ES-I3 (cell line): ENCODE measurements around the gene FUT6.

ENCODE experiments used
- H3K36me3 ChIP-seq: 2 replicates; pipeline ENCODE4 v1.6.1; 2013; ENCODE audit warnings: mild to moderate bottlenecking, low read length, control low read depth, moderate library complexity; ENCODE audit not compliant: insufficient read depth
- H3K4me1 ChIP-seq: 2 replicates; pipeline ENCODE4 v1.6.1; 2013; ENCODE audit warnings: mild to moderate bottlenecking, control low read depth, low read length; ENCODE audit not compliant: insufficient read depth
- H3K9ac ChIP-seq: 2 replicates; pipeline ENCODE4 v1.6.1; 2013; ENCODE audit warnings: low read depth, mild to moderate bottlenecking, low read length, moderate library complexity
- H3K9me3 ChIP-seq: 2 replicates; pipeline ENCODE4 v1.6.1; 2013; ENCODE audit warnings: mild to moderate bottlenecking, low read length, moderate library complexity; ENCODE audit not compliant: control insufficient read depth, insufficient read depth

The FUT6 gene

DNA sequence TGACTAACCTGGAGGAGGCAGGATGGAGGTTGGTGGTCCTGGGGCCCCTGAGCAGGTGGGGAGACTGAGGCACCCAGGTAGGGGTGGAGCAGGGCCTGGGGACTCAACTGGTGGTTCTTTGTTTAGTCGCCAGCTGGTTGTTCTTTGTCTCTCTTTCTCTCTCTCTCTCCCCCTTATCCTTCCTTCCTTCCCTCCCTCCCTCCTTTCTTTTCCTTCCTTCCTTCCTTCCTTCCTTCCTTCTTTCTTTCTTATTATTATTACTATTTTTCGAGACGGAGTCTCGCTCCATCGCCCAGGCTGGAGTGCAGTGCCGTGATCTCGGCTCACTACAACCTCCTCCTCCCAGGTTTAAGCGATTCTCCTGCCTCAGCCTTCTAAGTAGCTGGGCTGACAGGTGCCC, 41.3 kb downstream of the FUT6 start:
- H3K36me3 ChIP-seq: no peaks in the 10 kb centered on the region
- H3K9me3 ChIP-seq: 0 out of 2 replicates have a peak, but pooled peaks cover 3% of the 10 kb centered on the region
- no peak overlapping the region for H3K9ac ChIP-seq
- no peaks in the 10 kb centered on the region for H3K4me1 ChIP-seq

DNA sequence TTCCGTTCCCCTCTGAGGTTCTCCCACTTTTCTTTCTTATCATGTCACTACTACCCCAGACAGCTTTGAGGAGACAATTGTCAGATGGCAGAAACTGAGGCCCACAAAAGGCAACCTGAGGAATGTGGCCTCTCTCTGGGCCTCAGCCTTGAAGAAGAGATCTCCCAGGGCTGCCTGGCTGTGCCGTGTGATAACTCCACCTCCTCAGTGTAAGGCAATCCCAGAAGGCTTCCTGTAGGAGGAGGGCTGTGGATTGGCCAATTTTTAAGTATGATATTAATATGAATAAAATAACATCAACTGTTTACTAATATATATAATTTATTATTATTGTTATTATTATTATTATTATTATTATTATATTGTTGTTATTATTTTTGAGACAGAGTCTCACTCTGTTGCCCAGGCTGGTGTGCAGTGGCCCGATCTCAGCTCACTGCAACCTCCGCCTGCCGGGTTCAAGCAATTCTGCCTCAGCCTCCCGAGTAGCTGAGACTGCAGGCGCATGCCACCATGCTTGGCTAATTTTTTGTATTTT, 44.1 kb downstream of the FUT6 start:
- Histone ChIP-seq H3K4me1 (no peaks in the 10 kb centered on the region; the same call in 1 of the 2 replicates), H3K9ac (no peak overlapping the region), H3K36me3 (no peaks in the 10 kb centered on the region), H3K9me3 (no peaks in the 10 kb centered on the region)

DNA sequence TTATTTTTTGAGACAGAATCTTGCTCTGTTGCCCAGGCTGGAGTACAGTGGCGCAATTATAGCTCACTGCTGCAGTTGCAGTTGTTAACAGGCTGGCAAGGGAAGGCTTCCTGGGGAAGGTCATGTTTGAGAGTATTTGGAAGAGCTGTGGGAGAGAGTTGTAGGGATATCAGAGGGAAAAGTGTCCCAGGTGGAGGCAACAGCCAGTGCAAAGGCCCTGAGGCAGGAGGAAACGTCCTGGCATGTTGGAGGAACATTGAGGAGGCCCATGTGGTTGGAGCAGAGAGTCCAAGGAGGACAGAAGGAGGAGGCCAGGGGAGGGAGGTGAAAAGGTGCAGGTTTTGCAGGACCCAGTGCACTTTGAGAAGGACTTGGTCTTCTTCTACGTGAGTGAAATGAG, 46.3 kb downstream of the FUT6 start:
- H3K9me3 ChIP-seq: no peaks in the 10 kb centered on the region
- H3K9ac ChIP-seq: no peak overlapping the region
- H3K36me3 ChIP-seq: no peaks in the 10 kb centered on the region
- H3K4me1 ChIP-seq: no peaks in the 10 kb centered on the region; the same call in 1 of the 2 replicates

DNA sequence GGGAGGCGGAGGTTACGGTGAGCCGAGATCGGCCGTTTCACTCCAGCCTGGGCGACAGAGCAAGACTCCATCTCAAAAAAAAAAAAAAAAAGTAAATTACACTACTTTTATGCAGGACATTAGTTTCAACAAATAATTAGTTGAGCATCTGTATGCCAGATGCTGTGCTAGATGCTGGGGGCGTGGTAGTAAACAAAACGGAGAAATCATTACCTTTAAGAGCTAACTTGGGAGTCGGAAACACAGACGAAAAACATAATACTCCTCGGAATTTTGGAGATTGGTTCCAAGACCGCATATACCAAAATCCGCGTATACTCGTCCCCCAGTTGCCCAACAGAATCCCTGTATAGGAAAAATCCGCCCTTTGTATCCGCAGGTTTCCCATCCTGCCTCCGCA, 47.3 kb downstream of the FUT6 start:
- H3K4me1 ChIP-seq: no peaks in the 10 kb centered on the region; the same call in 1 of the 2 replicates
- no peaks in the 10 kb centered on the region; the same call in 1 of the 2 replicates for H3K36me3 ChIP-seq
- no peak overlapping the region for H3K9ac ChIP-seq
- no peaks in the 10 kb centered on the region for H3K9me3 ChIP-seq

DNA sequence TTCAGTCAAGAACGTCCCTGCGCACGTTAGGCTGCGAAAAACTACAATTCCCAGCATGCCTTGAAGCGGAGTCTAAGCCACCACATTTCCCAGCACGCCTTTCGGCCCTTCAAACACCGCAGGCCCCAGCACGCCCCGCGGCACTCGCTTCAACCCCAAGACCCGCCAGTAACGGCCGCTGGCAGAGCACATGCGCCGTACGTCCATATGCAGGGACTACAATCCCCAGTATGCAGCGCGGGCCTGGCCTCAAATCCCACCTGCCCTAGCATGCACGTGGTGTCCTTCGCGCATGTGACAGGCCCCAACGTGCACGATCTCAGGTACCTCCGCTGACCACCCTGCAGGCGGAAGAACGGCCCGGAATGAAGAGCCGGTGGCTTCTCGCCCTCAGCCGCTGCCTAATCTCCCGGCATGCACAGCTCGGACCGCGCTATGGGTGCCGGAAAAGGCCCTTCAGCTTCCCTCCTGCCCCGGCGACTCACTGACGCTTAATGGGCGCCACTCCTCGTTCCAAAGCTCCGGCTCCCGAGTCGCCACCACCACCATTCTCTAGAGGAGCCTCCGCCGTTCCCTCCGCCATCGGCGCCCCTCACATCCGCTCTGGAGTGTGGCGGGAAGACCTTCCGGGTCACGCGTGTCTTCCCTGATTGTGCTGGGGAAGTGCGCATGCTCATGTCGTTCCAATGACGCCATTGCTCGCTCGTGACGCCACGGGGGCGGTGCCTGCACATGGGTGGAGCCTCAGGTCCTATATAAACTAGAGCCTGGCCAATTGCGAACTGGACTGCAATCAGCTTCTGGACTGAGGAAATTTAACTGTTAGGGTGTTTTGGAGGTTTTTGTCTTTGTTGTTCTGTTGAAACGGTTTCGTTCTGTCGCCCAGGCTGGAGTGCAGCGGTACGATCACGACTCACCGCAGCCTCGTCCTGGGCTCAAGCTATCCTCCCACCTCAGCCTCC, 48.7 kb downstream of the FUT6 start, which contains the start of gene DUS3L:
Gene DUS3L (minus strand): TSS at position 605 of the 962 bp plus-strand sequence. CDS start 22 bp downstream, at position 583.
- Histone ChIP-seq H3K9ac (peak within 1 kb of the TSS; percentile 81), H3K36me3 (no peaks in the 10 kb centered on the region; the same call in 1 of the 2 replicates), H3K4me1 (no peaks in the 10 kb centered on the region; the same call in 1 of the 2 replicates), H3K9me3 (no peaks in the 10 kb centered on the region)

DNA sequence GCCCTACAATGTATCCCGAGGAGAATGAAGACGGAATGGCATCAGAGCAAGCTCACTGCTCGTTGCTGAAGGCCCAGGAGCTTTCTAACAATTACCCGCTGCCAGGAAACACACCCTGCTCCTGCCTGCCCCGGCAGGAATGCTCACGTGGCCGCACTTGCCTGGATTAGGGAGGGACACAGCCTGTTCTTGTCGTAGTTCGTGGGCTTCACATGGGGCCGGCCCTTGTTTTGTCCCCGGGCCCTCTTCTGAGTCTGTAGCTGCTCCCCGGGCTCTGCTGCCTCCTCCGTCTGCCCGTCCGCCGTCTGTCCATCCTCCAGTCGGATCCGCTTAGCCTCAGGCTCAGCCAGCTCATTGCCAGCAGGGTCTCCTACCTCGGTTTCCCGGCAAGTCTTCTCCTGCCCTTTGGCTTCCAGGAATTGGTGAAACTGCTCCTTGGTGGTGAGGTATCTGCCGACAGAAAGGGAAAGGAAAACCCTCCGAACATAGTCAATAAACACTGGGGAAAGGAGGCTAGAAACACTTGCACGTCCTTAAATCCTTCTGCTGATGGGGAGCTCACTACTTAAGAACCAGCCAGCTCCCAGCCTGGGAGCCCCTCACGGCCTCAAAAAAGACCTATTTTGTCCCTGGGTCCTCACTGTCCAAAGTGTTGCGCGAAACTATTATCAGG, 49.5 kb downstream of the FUT6 start:
- H3K4me1 ChIP-seq: no peaks in the 10 kb centered on the region; the same call in 1 of the 2 replicates
- H3K9ac ChIP-seq: peak overlapping the region; percentile 20; the same call in 1 of the 2 replicates
- H3K36me3 ChIP-seq: no peaks in the 10 kb centered on the region; the same call in 1 of the 2 replicates
- no peaks in the 10 kb centered on the region for H3K9me3 ChIP-seq

DNA sequence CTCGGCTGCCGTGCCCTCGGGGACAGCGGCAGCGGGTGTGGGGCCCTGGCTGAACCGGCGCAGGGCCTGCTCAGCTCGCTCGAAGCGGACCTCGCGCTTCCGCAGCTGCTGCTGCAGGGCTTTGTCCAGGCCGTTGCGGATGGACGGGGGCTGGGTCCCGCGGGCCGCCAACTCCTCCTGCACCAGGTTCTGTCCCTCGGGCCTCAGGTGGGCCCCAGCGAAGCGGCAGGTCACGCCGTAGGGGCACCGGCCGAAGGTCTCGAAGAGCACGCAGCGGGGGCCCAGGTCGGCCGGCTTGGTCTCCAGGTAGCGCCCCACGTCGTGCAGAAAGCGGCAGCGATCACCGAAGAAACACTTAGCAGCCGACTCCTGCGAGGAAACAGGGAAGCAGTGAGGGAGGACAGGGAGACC, 50.1 kb downstream of the FUT6 start:
- H3K9ac ChIP-seq: no peak overlapping the region
- no peaks in the 10 kb centered on the region; the same call in 1 of the 2 replicates for H3K36me3 ChIP-seq
- H3K9me3 ChIP-seq: no peaks in the 10 kb centered on the region
- no peaks in the 10 kb centered on the region; the same call in 1 of the 2 replicates for H3K4me1 ChIP-seq

DNA sequence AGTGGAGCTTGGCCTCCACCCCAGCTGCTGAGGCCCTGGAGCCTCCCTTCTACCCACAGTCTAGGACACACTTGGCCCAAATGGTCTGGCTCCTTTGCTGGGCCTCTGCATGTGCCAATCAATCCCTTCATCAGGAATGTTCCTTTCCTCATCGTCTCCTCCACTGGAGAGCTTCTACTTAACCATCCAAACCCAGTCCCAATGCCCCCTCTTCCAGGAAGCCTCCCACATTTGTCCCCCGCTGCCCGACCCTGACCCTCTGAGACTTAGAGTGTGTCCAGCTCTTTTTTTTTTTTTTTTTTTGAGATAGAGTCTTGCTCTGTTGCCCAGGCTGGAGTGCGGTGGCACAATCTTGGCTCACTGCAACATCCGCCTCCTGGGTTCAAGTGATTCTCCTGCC, 51.1 kb downstream of the FUT6 start:
- Histone ChIP-seq H3K9me3 (no peaks in the 10 kb centered on the region), H3K9ac (no peak overlapping the region), H3K36me3 (no peaks in the 10 kb centered on the region; the same call in 1 of the 2 replicates), H3K4me1 (no peaks in the 10 kb centered on the region; the same call in 1 of the 2 replicates)

DNA sequence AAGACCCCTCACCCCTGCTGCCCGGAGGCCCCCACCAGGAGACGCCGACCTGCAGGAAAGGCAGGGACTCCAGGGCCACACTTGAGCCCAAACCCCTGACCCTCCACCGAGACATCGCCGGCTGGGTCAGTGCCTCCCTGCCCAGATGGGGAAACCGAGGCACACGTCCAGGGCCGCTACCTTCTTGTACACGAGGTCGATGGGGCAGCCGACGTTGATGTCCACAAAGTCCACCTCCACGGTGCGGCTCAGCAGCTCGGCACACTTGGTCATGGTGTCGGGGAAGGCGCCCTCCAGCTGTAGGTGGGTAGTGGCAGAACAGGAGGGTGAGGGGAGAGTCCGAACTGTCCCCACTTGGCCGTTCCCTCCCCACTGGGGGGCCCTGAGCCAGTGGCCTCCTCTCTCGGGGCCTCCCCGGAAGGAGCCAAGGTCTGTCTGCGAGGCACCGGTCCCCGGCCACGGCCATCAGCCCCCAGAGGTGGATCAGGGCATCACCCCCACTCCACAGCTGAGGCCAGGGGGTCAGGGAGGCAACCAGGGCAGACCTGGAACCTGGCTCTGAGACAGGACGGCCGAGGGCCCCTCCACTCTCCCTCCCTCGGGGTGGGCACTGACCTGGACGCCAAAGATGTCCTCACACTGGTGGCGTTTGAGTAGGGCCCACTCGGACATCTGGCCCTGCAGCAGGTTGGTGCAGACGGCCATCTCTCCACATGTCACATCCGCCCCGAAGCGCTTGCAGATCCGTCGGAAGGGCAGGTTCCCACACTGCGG, 51.9 kb downstream of the FUT6 start:
- no peaks in the 10 kb centered on the region for H3K9me3 ChIP-seq
- no peaks in the 10 kb centered on the region; the same call in 1 of the 2 replicates for H3K4me1 ChIP-seq
- no peak overlapping the region for H3K9ac ChIP-seq
- no peaks in the 10 kb centered on the region; the same call in 1 of the 2 replicates for H3K36me3 ChIP-seq

DNA sequence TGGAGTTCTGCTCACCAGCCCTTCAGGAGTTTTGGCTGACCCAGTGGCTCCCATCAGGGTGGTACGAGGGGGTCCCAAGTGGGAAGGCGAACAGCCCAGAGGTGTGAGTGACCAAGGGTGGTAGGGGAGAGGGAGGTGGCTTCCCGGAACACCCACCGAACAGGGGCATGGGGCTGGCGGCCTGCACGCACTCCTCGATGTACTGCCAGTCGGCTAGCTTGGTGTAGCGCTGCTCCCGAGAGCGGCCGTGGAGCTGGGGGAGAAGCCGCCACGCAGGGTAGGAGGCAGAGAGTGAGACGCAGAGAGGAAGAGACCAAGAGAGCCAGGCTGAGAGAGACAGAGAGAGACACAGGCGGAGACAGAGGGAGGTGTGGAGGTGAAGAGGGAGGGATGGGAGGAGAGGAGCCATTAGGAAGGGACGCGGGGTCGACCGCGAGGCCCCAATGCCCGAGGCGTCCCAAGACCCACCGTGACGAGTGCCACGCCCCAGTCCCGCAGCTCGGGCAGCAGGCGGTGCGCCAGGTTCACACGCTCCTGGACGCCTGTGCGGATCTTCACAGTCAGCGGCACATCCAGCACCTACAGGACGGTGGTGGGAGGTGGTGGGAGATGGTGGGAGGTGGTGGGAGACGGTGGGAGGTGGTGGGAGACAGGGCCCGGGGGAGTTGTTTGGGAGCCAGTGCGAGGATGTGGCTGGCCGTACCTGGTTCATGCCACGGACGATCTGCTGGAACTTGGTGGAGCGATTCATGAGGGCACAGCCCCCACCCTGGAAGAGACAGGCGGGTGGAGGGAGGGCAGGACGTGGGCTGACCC, 52.7 kb downstream of the FUT6 start:
- no peaks in the 10 kb centered on the region for H3K9me3 ChIP-seq
- no peak overlapping the region for H3K9ac ChIP-seq
- H3K4me1 ChIP-seq: no peaks in the 10 kb centered on the region; the same call in 1 of the 2 replicates
- H3K36me3 ChIP-seq: no peaks in the 10 kb centered on the region; the same call in 1 of the 2 replicates

DNA sequence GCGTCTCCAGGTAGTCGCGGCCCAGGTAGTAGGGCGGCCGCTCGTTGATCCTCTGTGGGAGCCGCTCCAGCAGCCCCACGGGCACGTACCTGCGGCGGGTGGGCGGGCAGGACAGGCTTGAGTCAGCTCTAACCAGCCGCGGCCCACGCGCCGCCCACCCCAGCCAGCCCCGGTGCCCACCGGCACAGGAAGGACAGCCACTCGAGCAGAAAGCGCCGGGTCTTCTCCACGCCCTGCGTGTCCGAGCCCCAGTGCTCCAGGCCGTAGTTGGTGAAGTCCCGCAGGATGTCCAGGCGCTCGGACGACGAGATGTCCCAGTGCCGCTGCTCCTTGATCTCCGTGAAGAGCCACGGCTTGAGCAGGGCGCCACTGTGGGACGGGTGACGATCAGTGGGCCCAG, 54.1 kb downstream of the FUT6 start:
- Histone ChIP-seq H3K36me3 (no peaks in the 10 kb centered on the region; the same call in 1 of the 2 replicates), H3K9ac (no peak overlapping the region), H3K4me1 (no peaks in the 10 kb centered on the region), H3K9me3 (no peaks in the 10 kb centered on the region)

DNA sequence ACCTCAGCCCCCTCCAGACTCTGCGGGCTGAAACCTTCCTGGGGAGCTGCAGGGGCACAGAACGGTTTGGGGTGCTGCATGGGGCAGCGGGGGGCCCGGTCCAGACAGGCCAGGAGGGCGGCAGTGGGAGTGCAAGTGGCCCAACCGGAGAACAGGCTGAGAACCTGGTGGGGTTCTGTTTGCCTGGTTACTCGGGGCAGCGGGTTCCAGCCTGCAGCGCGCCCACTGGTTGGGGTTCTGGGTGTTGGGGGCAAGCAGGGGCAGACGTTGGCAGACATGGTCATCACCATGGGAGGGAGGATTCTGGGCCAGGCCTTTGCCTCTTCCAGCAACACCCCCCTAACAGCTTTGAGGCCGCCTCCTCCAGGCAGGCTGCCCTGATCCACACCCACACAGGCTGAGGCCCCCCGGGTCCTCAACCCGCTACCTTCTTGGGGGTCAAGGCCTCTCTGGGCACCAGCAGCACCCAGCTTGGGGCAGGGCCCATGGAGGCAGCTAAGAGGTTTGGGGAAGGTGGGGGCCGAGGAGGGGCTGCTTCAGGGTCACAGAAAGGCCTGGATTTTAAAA, 54.8 kb downstream of the FUT6 start, which contains the start of gene PRR22:
Gene PRR22 (minus strand): TSS at position 166 of the 567 bp plus-strand sequence. CDS start 86 bp downstream, at position 80.
- no peaks in the 10 kb centered on the region for H3K4me1 ChIP-seq
- no peaks in the 10 kb centered on the region; the same call in 1 of the 2 replicates for H3K36me3 ChIP-seq
- H3K9me3 ChIP-seq: no peaks in the 10 kb centered on the region

More for the DNA sequence above, 54.8 kb downstream of the FUT6 start, which contains the start of gene PRR22:
- H3K9ac ChIP-seq: no peak within 1 kb of the TSS
